A549 (cell line): ENCODE measurements around the gene HNRNPR.

Experiments
- CTCF ChIP-seq: fragments of >200 bp; sonication (Bioruptor Twin); formaldehyde crosslinking; IDR thresholded peaks from 3 replicates; pipeline ENCODE4 v1.5.1; 2016
- MYC ChIP-seq: IDR thresholded peaks from 2 replicates; pipeline ENCODE4 v1.6.1; 2012; ENCODE audit warnings: mild to moderate bottlenecking, inconsistent platforms, low read length, improper control_type of control experiment, borderline replicate concordance
- ZFP36 ChIP-seq: fragments of 450-650 bp; IDR thresholded peaks from 2 replicates; pipeline ENCODE4 v1.6.1; 2014; ENCODE audit warnings: borderline replicate concordance; ENCODE audit not compliant: partially characterized antibody

GRCh38 chr1:23331713-23332112 lies 12.4 kb downstream of the HNRNPR start:
- TF ChIP-seq ZFP36 (no peak), MYC (no peak), CTCF (no peak)
